ENCODE measurements around the gene RCSD1.

DNA sequence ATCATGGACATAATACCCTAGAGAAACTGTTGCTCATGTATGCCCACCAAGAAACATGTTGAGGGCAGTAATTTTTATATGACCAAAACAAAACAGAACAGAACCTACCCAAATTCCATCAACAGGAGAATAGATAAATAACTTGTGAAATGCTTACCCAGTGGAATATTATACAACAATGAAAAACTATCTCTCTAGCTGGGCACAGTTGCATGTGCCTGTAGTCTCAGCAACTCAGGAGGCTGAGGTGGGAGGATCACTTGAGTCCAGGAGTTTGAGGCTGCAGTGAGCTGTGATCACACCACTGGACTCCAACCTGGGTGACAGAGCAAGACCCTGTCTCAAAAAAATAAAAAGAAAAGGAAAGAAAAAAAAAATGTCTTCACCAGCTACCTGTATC, 37.6 kb upstream of the RCSD1 start:
- TF ChIP-seq, protein P1, sequence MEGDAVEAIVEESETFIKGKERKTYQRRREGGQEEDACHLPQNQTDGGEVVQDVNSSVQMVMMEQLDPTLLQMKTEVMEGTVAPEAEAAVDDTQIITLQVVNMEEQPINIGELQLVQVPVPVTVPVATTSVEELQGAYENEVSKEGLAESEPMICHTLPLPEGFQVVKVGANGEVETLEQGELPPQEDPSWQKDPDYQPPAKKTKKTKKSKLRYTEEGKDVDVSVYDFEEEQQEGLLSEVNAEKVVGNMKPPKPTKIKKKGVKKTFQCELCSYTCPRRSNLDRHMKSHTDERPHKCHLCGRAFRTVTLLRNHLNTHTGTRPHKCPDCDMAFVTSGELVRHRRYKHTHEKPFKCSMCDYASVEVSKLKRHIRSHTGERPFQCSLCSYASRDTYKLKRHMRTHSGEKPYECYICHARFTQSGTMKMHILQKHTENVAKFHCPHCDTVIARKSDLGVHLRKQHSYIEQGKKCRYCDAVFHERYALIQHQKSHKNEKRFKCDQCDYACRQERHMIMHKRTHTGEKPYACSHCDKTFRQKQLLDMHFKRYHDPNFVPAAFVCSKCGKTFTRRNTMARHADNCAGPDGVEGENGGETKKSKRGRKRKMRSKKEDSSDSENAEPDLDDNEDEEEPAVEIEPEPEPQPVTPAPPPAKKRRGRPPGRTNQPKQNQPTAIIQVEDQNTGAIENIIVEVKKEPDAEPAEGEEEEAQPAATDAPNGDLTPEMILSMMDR (IDR thresholded peaks at IDR 0.05 in 2 of 3, conservative IDR thresholded peaks at IDR 0.05 in 1 of 3; ENCODE audit: control insufficient read depth in 2 of 3, extremely low read depth in 1 of 3, insufficient read depth in 1 of 3, low read depth in 3 of 3, low read length in 3 of 3) = no peak
- TF ChIP-seq SMC3 (IDR thresholded peaks at IDR 0.05; ENCODE audit: borderline replicate concordance, low read length) (no peak), HDAC2 (IDR thresholded peaks at IDR 0.05) (no peak), YY1 (IDR thresholded peaks at IDR 0.05; ENCODE audit: low read depth, low read length) (no peak), ZNF207 (IDR thresholded peaks at IDR 0.05; ENCODE audit: borderline replicate concordance) (no peak), BACH1 (IDR thresholded peaks at IDR 0.05; ENCODE audit: borderline replicate concordance) (no peak), BHLHE40 (IDR thresholded peaks at IDR 0.05; ENCODE audit: borderline replicate concordance in 1 of 2, low read depth in 2 of 2, low read length in 1 of 2) (no peak), RB1 (IDR thresholded peaks at IDR 0.05; ENCODE audit: borderline replicate concordance) (no peak)
- TF ChIP-seq, protein P2, sequence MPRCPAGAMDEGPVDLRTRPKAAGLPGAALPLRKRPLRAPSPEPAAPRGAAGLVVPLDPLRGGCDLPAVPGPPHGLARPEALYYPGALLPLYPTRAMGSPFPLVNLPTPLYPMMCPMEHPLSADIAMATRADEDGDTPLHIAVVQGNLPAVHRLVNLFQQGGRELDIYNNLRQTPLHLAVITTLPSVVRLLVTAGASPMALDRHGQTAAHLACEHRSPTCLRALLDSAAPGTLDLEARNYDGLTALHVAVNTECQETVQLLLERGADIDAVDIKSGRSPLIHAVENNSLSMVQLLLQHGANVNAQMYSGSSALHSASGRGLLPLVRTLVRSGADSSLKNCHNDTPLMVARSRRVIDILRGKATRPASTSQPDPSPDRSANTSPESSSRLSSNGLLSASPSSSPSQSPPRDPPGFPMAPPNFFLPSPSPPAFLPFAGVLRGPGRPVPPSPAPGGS (IDR thresholded peaks at IDR 0.05; ENCODE audit: borderline replicate concordance, insufficient read depth, low read depth, low read length, poor library complexity, severe bottlenecking) = no peak

Measured in GM12878 (cell line).